Kidney (tissue), 14 donors: ENCODE data around the gene LRRC51. TPM values are rescaled to one million over a fixed set of nuclear protein-coding genes. Genes with fewer than 3 reads are reported as not detected.

Experiments used
- DNase-seq, 5 donors: peaks; one replicate each; pipeline ENCODE4 v3.0.0-alpha.2; 2013 to 2020
- FAIRE-seq: peaks from 2 replicates; lab custom pipeline; 2012; peaks lifted over from hg19 to GRCh38; lab: Jason Lieb, UNC
- H3K27ac ChIP-seq, 2 donors: one replicate each; pipeline ENCODE4 v1.7.0; 2013; ENCODE audit warnings: low read depth in 2 of 2, low read length in 2 of 2, inconsistent platforms in 1 of 2
- H3K27me3 ChIP-seq: one replicate; pipeline ENCODE4 v1.7.1; 2013; ENCODE audit warnings: low read length, inconsistent platforms; ENCODE audit not compliant: control insufficient read depth, insufficient read depth
- H3K36me3 ChIP-seq, 3 donors: one replicate each; pipeline versions ENCODE4 v1.7.0 to v1.7.1; 2013; ENCODE audit warnings: low read length in 3 of 3, control low read depth in 1 of 3, inconsistent platforms in 1 of 3; ENCODE audit not compliant: insufficient read depth in 3 of 3, control insufficient read depth in 2 of 3
- H3K4me1 ChIP-seq, 3 donors: one replicate each; pipeline versions ENCODE4 v1.7.0 to v1.7.1; 2013; ENCODE audit warnings: low read length in 3 of 3, inconsistent platforms in 1 of 3, low read depth in 1 of 3; ENCODE audit not compliant: control insufficient read depth in 2 of 3, insufficient read depth in 2 of 3
- H3K4me3 ChIP-seq, 3 donors: one replicate each; pipeline versions ENCODE4 v1.7.0 to v1.8.1; 2013; ENCODE audit warnings: low read length in 3 of 3, control low read depth in 1 of 3, inconsistent platforms in 1 of 3
- H3K9ac ChIP-seq, 3 donors: one replicate each; pipeline versions ENCODE4 v1.7.0 to v1.7.1; 2013; ENCODE audit warnings: low read length in 3 of 3, control low read depth in 1 of 3, inconsistent platforms in 1 of 3
- H3K9me3 ChIP-seq, 3 donors: one replicate each; pipeline versions ENCODE4 v1.7.0 to v1.7.1; 2013; ENCODE audit warnings: low read length in 3 of 3, control low read depth in 1 of 3, inconsistent platforms in 1 of 3; ENCODE audit not compliant: control insufficient read depth in 2 of 3, insufficient read depth in 1 of 3
- CTCF ChIP-seq: IDR thresholded peaks from 3 replicates; pipeline ENCODE4 v1.5.1; 2012; ENCODE audit warnings: mild to moderate bottlenecking, moderate library complexity, borderline replicate concordance; ENCODE audit not compliant: insufficient read depth; ENCODE audit errors: extremely low read depth
- intact Hi-C: fragments of 100-400 bp; cut with DNase I; formaldehyde crosslinking; loops from one replicate; pipeline ENCODE4 v1.11.1; 2022
- polyA plus RNA-seq: library from polyadenylated mRNA; stranded (reverse); fragments of 350-450 nt; fragmentation: Illumina TruSeq; extraction: RNeasy Lipid Tissue Mini Kit (QIAGEN cat#74804); gene quantifications from one replicate; pipeline ENCODE4 v1.2.3, GENCODE V29; 2014; ENCODE audit warnings: low read depth, low replicate concordance; ENCODE audit not compliant: insufficient read depth
- total RNA-seq: library from RNA; stranded (reverse); fragmentation: NEBNext Ultra II Directional; extraction: Animal tissue kit (Norgen Biotek cat#: 25700); gene quantifications from one replicate; pipeline ENCODE4 v1.2.1, GENCODE V29; 2021
- donor health status: control.
- donor health status: control.
- donor health status: control.
- donor health status: control.
- donor health status: control.
- donor health status: DM: yes; HTN: yes; CAD: no.
- donor health status: Normal renal cell carcinoma (clear cell type).

Gene LRRC51
- total and polyA plus RNA-seq, 2 donors from 2014 or later = 23.3 to 28.9 TPM

GRCh38 chr11:72091292-72091691 is 10.6 kb downstream of the LRRC51 start:
- FAIRE-seq = no peak

GRCh38 chr11:72098741-72099140 is 18.1 kb downstream of the LRRC51 start:
- H3K36me3 ChIP-seq = peaks cover 3 to 41% (median 36%) of the 10 kb centered on the region in 3 donors
- no peak overlapping the region for H3K4me3 ChIP-seq
- intact Hi-C loops = no loop called here
- peaks cover 8 to 23% (median 11%) of the 10 kb centered on the region in 3 donors for H3K4me1 ChIP-seq
- H3K27ac ChIP-seq = no peak overlapping the region
- no peaks in the 10 kb centered on the region for H3K27me3 ChIP-seq
- FAIRE-seq (no peak), DNase-seq (no peak)
- TF ChIP-seq CTCF = no peak
- no peaks in the 10 kb centered on the region for H3K9me3 ChIP-seq
- H3K9ac ChIP-seq = no peak overlapping the region

More at GRCh38 chr11:72091292-72091691, 10.6 kb downstream of the LRRC51 start:
- intact Hi-C loops = loop anchor here (5.0 kb wide), 1 partner anchor 64 kb away; no protein-coding TSS in a partner anchor
- H3K4me3 ChIP-seq = no peak overlapping the region
- no peaks in the 10 kb centered on the region for H3K9me3 ChIP-seq
- peak in 4 of 5 donors; percentile 76 to 89 (median 77) for DNase-seq
- H3K27me3 ChIP-seq = no peaks in the 10 kb centered on the region
- peak overlapping the region in 1 of 2 donors; percentile 20 for H3K27ac ChIP-seq
- peak; percentile 94 for TF ChIP-seq CTCF
- H3K36me3 ChIP-seq = peaks cover 0 to 16% (median 11%) of the 10 kb centered on the region in 3 donors
- peak overlapping the region in 1 of 3 donors; percentile 49 for H3K9ac ChIP-seq
- peaks cover 0 to 11% (median 0%) of the 10 kb centered on the region in 3 donors for H3K4me1 ChIP-seq

- H3K27ac ChIP-seq = no peak overlapping the region
- H3K4me3 ChIP-seq = no peak overlapping the region
- H3K36me3 ChIP-seq = peaks cover 3 to 36% (median 30%) of the 10 kb centered on the region in 3 donors
- DNase-seq = no peak
- H3K27me3 ChIP-seq = no peaks in the 10 kb centered on the region
- intact Hi-C loops = no loop called here
- no peak overlapping the region for H3K9ac ChIP-seq
- no peak for FAIRE-seq
- H3K4me1 ChIP-seq = peaks cover 8 to 23% (median 13%) of the 10 kb centered on the region in 3 donors
- TF ChIP-seq CTCF = no peak
- no peaks in the 10 kb centered on the region for H3K9me3 ChIP-seq
Observed at GRCh38 chr11:72100009-72100408, 19.4 kb downstream of the LRRC51 start.

- H3K27ac ChIP-seq = no peak overlapping the region
- no peak overlapping the region for H3K9ac ChIP-seq
- H3K27me3 ChIP-seq = no peaks in the 10 kb centered on the region
- no peaks in the 10 kb centered on the region for H3K9me3 ChIP-seq
- H3K4me1 ChIP-seq = peaks cover 8 to 23% (median 13%) of the 10 kb centered on the region in 3 donors
- FAIRE-seq = no peak
- DNase-seq = no peak
- intact Hi-C loops = no loop called here
- no peak overlapping the region for H3K4me3 ChIP-seq
- H3K36me3 ChIP-seq = peaks cover 3 to 36% (median 27%) of the 10 kb centered on the region in 3 donors
- TF ChIP-seq CTCF = no peak
Observed at GRCh38 chr11:72100462-72100861, 19.8 kb downstream of the LRRC51 start.
